ENCODE measurements around the gene EWSR1.

DNA sequence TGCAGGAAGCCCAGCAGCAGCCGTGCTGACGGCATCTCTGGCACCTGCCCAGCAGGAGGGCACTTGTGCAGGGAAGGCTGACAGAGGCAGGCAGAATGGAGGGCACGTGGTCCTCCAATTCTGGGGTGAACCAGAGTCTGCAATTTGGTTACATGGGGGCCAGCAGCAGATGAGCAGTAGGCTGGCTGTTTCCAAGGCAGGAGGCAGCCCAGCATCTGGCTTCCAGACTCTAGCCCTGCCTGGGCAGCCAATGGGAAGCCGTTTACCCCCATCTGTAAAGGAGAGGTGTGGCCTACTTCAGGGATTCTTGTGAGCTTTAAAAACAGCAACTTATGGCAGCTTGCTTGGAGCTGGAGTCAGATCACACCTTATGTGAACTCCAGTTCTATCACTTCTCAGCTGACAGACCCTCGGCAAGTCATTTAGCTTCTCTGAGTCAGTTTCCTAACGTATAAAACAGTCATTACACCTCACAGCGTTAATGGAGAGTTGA, 75.3 kb downstream of the EWSR1 start:
- TF ChIP-seq EP300 (IDR thresholded peaks at IDR 0.05) (no peak), POLR2AphosphoS5 (IDR thresholded peaks at IDR 0.05) (no peak)
- TF ChIP-seq, protein P1, sequence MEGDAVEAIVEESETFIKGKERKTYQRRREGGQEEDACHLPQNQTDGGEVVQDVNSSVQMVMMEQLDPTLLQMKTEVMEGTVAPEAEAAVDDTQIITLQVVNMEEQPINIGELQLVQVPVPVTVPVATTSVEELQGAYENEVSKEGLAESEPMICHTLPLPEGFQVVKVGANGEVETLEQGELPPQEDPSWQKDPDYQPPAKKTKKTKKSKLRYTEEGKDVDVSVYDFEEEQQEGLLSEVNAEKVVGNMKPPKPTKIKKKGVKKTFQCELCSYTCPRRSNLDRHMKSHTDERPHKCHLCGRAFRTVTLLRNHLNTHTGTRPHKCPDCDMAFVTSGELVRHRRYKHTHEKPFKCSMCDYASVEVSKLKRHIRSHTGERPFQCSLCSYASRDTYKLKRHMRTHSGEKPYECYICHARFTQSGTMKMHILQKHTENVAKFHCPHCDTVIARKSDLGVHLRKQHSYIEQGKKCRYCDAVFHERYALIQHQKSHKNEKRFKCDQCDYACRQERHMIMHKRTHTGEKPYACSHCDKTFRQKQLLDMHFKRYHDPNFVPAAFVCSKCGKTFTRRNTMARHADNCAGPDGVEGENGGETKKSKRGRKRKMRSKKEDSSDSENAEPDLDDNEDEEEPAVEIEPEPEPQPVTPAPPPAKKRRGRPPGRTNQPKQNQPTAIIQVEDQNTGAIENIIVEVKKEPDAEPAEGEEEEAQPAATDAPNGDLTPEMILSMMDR (IDR thresholded peaks at IDR 0.05), result no peak
